ENCODE measurements around the gene ATRNL1.

- TF ChIP-seq CTCF (IDR thresholded peaks at IDR 0.05; ENCODE audit: low read depth, low read length): no peak
- TF ChIP-seq EZH2phosphoT487 (IDR thresholded peaks at IDR 0.05; ENCODE audit: low read depth): no peak
Measured at GRCh38 chr10:115883372-115883771, 790.2 kb downstream of the ATRNL1 start.
